Glomerular visceral epithelial cell (primary cell): Measurements from ENCODE around the gene EBF3.

ENCODE experiments used
- DNase-seq: peaks from one replicate; pipeline ENCODE4 v3.0.0-alpha.2; 2016; ENCODE audit errors: extremely low spot score

EBF3 gene

DNA sequence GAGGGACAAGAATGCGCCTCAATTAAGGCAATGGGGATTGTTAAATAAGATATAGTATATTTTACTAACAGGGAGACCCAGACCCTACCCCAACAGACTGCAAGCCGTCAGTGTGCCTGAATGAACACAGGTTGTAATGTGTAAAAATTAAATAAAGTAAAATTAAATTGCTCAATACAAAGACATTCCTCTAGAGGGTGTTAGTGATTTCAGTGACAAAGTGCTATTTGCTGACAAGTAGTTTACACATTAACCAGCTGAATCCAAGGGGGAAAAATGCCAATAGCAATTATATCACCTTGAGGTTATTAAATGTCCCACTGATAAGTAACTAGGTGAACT is 110.5 kb downstream of the EBF3 start:
- no peak for DNase-seq

DNA sequence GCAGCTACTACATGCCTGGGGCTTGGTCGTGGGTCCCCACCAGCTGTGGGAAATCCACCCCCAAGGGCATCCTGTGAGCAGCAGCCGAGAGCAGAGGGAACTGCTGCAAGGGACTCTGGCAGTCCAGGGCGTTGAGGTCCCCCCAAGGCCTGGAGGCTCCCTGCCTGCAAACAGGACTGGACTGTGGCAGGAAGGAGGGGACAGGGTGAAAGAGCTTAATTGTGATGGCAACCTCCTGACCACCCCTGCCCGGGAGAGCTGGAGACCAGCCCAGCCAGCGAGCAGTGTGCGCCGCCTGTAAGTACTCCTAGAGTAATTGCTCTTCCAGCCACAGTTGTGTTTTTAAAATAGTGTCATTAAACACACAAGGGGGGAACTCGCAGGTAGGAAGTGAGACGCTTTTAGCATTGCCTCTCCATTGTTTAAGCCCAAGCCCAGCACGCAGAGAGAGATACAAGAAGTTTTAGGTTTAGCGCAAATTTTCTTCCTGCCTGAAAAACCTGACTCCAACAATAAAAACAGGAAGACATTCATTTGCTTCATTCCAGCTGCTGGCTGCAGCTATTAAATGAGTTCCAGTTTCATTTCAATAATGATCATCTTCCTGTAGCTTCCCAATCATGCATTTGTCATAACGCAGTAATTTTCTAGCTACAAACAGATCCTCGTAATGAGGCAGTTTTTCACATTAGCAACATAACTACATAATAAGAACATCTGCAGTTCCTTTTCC is 111.1 kb downstream of the EBF3 start:
- DNase-seq = no peak

DNA sequence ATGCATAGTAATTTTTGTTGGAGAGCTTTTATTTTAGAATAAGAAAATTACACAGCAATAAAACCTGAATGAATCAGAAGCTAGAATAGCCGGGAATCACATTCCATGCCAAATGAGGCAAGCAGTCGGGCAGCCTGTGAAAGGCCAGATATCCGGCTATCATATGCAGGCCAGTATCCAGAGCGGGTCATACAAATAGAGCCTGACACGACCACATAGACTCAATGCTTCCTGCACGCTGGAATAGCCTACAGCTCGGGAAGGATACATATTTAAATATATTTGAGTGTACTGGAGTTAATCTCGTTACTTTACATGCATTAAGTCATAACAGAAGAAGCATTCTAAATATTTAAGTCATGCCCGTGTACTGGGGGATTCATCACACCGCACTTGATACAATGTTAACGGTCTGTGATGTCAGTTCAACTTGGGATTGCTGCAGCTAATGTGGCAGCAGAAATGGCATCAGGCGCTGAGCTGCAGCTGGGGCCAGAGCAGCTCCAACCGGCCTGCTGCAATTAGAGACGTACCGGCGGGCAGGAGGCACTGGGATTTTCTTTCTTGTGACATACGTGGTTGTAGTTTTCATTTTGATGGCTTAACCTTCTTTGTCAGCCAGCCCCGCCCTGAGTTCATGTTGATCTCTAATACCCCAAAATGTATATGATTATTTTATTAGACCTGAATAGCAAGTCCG is 112.0 kb downstream of the EBF3 start:
- no peak for DNase-seq

DNA sequence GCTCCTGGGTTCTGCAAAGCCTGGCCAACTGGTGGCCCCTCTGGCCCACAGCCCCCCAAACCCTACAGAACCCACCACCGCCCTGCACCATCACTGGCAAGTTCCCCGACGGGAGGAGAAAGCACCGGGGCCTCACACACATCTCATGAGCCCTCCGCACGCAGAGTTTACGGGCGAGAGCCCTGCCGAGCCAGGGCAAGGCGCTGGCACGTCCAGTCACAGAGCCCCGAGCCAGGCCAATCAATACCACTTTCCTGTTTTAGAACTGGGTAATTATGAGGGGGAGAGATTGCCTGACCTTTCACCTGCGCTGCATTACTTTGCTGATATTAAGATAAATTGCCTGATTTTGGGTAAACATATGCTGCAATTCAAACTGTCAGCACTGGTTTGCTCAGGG is 113.3 kb downstream of the EBF3 start:
- no peak for DNase-seq

DNA sequence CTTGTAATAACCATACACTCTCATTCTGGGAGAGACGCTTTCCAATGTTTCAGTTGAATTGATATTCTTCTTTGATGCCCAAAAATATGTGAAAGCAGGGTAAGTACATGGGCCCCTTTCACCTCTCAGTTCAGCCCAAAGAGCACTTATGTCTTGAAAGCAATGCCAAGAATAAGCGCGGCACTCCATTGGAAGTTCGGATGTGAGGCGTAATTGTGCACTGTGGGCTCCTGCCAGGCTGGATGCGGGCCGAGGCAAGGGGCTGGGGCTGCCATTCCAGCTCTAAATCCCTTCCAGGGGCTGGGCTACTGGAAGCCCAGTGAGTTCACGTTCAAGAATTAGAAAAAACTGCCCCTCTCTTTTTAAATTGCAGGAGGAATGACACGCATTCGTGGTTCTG is 113.8 kb downstream of the EBF3 start:
- DNase-seq = no peak

DNA sequence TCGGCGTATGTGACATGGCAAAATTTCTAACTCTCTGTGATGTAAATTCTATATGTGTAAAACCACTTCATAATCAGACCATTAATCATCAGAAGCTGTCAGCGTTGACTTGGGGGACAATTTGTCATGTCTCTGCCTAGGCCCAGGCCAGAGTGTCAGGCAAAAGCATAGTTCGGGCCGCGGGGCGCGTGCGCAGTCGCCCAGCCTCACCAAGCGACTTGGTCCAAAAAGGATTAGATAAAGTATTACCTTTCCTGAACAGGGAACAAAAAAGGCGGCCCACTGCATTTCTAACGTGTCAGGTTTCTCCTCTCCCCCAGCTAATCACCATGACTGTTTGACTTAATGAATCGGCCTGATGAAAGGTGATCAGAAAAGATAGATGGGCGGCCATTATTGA is 114.2 kb downstream of the EBF3 start:
- DNase-seq = no peak

DNA sequence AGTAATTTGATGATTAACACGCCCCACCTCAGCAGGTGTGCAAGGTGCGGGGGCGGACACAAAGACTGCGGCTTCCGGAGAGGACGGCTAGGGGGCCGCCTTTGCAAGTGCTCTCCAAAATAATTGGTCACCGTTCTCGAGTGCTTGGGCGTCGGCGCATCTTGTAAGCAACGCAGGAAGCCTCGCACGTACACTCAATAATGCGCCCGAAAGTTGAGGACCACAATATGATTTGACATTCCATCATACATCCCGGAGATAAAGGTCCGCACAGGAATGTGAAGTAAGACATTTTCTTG is 114.7 kb downstream of the EBF3 start:
- no peak for DNase-seq

DNA sequence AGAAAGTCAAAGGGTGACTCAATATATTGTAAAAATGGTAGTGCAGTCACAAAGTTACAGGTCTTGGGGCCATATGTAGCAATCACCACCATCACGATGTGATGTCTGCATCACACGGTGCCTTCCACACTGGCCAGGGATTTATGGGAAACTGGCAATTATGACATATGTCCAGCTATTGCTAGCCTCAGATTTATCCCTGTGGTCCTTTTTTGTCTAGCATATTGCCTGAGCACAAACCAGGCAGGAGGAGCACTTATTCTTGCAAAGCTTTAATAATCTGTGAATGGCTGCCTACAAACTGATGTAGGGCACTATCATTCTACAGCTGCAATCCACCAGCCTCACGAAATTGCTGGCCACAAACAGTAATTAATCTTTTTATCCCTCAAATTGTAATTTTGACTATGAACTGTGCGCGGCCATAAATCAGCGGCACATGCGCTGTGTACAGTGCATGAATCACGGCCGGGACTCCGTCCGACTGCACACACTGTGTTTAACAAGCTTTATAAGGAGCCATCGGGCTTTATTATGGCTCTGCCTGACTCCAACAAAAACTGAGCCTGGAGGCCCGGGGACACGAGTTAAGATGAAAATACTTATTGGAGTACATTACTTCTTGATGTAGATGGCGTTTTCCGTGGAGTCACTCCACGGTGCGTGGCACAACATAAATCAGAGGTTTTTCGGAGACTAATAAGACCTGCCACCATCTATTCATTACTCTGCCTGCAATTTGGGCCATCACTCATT is 115.2 kb downstream of the EBF3 start:
- no peak for DNase-seq

DNA sequence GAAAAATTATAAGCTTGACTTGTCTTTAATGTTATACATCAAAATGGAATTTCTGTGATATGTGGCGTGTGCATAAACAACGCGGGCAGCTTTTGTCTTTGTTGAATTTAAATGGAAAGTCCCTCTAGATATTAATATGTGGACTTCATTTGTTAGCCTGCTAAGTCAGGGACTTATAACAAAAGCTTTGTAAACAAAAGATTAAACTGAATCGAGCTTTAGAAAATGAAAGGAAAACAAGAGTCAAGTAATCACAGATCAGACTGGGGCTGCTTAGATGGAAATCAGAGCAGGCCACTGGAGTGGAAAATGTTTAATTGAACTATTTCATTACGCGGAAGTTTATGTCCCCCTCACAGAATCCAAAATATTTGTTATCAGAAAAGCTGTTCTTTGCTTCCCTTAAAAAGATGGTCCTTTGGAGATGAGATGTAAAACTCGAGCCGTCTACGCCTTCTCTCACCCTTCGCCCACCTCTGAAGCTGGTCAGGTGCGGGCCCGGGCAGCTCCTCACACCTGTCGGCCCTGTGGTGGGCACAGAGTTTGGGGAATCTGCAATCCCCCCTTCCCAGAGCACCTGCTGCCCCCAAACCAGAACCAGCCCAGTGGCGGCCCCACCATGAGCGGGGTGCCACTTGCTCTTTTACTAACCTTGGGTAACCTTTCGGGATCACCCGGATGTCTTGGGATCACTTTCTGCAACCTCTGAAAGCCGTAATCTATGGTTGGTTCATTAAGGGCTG is 116.2 kb downstream of the EBF3 start:
- DNase-seq = no peak

DNA sequence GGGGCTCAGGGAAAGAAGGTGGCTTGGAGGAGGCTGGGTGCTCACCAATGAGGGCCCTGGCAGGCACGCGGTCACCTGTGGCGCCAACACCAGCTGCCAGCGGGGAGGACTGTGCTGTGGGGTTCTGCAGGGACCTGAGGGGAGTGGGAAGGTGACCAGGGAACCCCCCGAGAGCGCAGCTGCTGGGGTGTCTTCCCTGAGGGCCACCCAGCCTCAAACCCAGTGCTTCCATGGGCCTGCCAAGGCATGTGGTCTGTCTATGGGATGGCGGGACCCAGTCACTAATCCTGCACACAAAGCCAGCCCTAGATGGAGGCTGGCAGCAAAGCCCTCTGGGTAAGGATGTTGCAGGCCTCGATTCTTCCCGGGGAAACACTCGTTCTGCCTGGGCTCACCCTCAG is 117.1 kb downstream of the EBF3 start:
- DNase-seq = no peak

DNA sequence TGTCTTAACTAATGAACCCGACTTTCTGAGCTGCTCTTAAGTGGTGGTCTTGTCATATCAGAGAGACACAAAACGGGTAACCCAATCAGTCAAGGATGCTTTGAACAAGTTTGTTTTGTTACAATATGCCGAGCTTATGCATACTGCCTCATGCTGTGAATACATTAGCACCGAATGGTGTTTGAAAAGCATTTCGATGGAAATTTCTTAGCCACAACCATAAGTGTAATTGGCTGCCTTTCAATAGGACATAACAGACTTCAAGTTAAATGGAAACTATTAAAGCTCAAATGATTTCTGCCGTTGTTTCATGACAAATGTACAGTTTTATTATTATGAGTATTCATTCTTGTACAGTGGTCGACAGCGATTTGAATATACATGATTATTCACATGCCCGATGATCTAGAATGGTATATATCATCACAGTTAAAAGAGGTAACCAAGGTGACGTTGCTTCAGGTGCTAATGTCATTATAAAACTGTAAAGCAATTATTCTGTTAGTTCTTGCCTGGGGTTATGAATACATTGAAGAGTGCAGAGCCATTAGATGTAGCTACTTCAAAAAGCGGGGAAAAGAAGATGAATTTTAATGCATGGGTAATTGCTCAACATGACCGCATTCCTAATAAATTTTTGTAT is 118.8 kb downstream of the EBF3 start:
- DNase-seq = no peak

DNA sequence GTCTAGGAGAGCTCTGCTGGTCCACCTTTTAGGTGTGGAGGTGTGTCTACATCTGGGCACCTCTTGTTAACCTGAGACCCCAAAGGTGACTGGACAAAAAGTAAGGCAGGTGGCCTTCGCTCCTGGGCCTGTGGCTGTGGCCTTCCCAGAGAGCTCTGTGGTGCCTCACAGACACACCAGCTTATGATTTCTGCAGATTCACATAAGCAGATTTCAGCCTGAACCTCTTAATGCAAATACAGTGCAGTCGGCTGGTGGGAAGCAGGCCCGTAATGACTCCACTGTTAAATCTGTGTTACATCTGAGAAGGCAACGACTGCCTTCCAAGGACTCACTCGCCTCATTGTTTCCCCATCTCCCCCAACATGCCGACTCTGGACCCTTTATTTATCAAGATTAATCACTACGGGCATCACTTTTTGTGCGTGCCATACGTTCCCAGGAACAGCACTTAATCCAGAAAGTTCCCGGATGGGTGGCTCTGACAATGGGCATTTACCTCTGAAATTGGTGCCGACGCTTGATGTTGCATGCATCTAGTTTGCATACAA is 119.8 kb downstream of the EBF3 start:
- DNase-seq = no peak

DNA sequence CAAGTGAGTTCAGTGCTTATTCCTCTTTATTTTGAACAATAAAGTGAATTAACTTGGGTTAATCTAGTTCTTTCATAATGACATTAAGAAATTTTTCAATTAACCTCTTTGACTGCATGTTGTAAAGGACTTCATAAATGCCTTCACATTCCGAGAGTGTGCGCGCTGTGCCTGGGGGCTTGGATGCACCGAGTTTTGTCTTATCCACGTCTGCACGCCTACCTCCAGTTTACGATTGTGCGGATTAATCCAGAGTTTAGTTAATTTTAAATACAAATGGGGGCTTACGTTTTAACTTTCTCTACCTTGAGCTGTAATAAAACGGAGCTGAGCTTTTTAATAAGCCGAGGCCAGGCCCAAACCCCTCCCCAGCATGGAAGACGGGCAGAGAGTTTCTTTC is 120.4 kb downstream of the EBF3 start:
- no peak for DNase-seq

DNA sequence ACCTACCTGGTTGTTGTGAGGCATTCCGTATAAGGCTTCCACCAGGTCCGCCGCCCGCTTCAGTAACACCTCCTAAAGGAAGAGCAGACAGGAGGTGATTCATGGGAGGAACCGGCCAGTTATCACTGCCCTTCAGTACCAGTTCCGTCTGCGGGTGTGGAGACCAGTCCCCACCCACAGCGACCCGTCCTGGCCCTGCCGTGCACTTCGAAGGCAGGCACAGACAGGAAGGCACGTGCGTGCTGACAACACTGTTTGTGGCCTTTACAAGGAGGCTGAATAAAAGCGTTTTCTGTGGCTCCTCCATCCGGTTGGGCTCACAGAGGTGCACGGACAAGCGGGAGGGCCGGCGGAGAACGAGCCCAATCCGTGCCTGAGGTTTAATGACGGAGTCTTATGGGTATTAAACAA is 120.9 kb downstream of the EBF3 start:
- DNase-seq = no peak

DNA sequence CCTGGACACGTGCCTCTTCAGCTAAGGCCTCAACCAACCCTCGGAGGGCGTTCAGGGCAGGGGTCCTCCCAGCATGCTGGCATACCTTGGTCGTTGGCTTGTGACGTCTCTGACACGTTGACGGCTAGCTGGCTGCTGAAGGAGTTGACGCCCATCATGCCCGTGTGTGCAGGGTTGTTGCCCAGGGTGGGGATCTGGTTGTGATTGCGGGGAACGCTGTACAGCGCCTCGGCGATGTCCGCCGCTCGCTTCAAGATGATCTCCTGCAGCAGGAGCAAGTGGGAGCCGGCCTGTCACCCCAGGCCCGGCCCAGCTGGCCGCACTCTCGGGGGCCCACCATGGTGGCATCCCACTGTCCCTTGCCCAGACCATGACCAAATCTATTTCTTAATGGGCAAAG is 122.0 kb downstream of the EBF3 start:
- no peak for DNase-seq

DNA sequence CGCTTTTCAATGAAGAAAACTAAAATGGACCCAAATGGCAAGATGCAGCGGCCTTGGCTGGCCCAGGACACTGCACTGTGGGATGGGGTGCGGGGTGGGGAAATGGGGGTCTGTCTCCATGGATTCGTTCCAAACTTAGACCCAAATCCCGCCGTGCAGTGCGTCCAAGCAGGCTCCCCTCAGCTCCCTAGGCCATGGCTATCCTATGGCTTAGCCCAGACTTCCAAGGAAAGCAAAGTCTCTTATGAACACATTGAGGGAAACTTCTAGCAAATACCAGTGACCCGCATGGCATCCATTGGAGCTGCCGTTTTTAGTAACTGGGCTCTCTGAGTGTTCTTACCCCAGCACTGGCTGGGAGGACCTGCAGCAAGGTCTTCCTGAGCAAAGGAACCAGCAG is 122.5 kb downstream of the EBF3 start:
- DNase-seq = no peak

DNA sequence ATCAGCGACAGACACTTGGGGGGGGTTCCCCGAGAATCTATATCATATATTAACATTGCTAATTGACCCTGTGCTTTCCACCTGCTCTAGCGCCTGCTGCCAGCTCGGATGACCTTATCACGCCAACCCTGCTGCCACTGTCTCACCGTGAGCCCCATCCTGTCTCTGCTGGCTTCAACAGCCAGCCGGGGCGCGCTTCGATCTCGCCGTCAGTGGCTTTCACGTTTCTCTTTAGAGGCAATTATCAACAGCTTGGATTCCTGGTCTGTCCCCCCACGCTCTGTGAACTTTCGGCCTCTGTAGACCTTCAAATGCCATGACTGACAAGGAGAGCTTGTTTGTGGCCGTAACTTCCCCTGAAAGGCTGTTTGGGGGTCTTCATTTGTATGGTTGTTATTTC is 123.0 kb downstream of the EBF3 start:
- no peak for DNase-seq

DNA sequence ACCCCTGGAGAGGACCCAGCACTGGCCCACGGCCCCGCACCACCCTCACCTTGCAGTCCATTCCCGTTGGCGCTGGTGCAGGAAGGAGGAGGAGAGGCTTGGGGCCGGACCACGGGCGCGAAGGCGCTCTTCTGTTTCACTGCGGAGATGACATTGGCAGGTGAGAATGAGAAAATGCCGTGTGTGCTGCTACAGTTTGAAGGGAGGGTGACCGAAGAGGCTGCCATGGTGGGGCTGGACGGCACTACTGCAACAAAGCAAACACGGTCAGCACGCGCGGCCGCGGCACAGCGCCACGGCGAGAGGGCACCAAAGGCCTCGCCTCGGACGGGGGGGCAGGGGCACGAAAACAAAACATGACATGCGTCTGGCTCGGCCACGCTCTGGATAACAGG is 123.9 kb downstream of the EBF3 start:
- DNase-seq = no peak

DNA sequence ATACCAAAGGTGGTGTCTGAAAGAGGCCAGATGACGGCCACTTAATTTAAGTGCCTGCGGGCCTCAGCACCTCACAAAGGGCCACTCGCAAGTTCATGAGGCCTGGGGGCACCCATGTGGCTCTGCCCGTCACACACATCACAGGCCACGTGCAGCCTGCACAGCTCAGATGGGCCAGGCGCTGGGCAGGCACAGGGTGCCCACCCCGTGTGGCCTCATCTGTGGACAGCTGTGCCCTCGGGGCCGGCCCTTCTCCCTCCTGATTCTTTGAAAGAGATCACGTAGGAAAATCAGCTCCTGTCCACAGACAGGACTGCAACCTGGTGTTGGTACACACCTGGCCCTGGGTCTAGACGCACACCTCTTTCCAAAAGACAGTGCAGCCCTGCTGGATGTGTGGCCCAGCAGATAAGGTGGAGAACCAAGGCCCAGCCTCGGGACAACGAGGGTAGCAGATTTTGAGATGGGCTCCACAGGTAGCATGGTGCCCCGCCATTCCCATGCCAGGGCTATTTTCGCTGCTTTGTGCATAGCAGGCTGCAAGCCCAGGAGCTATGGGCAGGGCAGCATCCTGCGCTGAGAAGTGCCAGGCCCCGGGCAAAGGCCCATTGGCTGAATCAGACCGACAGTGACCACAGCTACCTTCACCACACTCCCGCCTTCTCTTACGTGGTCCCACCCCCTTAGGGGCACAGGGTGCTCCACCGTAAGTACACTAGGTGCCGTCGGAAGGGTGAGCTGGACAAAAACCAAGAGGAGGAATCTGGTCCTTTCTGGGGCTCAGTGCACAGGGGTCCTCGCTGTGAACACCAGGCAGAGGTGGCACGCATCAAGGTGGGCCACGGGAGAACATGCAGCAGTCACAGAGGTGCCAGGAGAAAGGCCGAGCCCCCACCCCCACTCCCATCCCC is 124.5 kb downstream of the EBF3 start:
- DNase-seq = no peak

DNA sequence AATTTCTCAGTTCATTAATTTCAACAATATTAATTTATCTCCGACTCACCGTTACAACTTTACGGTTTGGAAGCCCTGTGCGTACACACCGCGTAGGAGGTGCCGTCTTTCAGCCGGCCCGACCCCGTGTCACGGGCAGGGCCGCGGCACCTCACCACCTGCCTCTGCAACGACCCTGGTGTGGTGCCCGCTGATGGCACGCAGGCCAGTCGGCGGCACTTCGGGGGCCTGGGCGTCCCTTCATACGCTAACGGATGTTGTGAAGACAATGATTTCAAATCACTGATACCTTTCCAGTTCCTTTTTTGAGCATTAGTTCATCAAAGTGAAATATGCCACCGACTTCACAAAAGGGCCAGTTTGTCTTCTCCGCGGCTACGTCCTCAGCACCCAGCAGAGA is 125.3 kb downstream of the EBF3 start:
- no peak for DNase-seq
